ENCODE measurements around the gene AFF3.

Gene AFF3

GRCh38 chr2:99602476-99602875, 539.9 kb downstream of the AFF3 start:
- H3K4me3 ChIP-seq (ENCODE audit: low read depth, low read length, poor library complexity, severe bottlenecking), result no peak overlapping the region
- no peak for TF ChIP-seq EZH2 (IDR thresholded peaks at IDR 0.05; ENCODE audit: borderline replicate concordance, low read length)
- TF ChIP-seq CTCF (IDR thresholded peaks at IDR 0.05; ENCODE audit: low read length), result no peak
- H3K9ac ChIP-seq (ENCODE audit: low read length), result no peak overlapping the region
- no peaks in the 10 kb centered on the region for H4K20me1 ChIP-seq (ENCODE audit: insufficient read depth, low read length)
- H3F3A ChIP-seq (ENCODE audit: insufficient read depth, low read length), result no peaks in the 10 kb centered on the region
- H3K27me3 ChIP-seq (ENCODE audit: insufficient read depth, low read length), result no peaks in the 10 kb centered on the region
- no peaks in the 10 kb centered on the region for H3K9me3 ChIP-seq (ENCODE audit: low read length)
- H3K4me1 ChIP-seq (ENCODE audit: insufficient read depth, low read length, severe bottlenecking), result no peaks in the 10 kb centered on the region
- no peak overlapping the region for H3K4me2 ChIP-seq (ENCODE audit: low read length)
- H3K36me3 ChIP-seq (ENCODE audit: insufficient read depth, low read length), result peaks cover 40% of the 10 kb centered on the region; the same call in 1 of the 2 replicates
- H3K27ac ChIP-seq (ENCODE audit: low read depth, low read length, poor library complexity, severe bottlenecking), result no peak overlapping the region
- H3K9me2 ChIP-seq (ENCODE audit: low read depth, low read length), result no peaks in the 10 kb centered on the region
- no peak overlapping the region for H2AFZ ChIP-seq (ENCODE audit: low read length)
- no peaks in the 10 kb centered on the region for H3K79me2 ChIP-seq (ENCODE audit: insufficient read depth, low read length)

- H2AFZ ChIP-seq (ENCODE audit: low read length), result no peak overlapping the region
- no peak overlapping the region for H3K4me3 ChIP-seq (ENCODE audit: low read depth, low read length, poor library complexity, severe bottlenecking)
- H3K4me1 ChIP-seq (ENCODE audit: insufficient read depth, low read length, severe bottlenecking), result peaks cover 14% of the 10 kb centered on the region
- no peaks in the 10 kb centered on the region for H3F3A ChIP-seq (ENCODE audit: insufficient read depth, low read length)
- no peaks in the 10 kb centered on the region for H3K27me3 ChIP-seq (ENCODE audit: insufficient read depth, low read length)
- no peak overlapping the region for H3K9ac ChIP-seq (ENCODE audit: low read length)
- TF ChIP-seq CTCF (IDR thresholded peaks at IDR 0.05; ENCODE audit: low read length) (no peak), EZH2 (IDR thresholded peaks at IDR 0.05; ENCODE audit: borderline replicate concordance, low read length) (no peak)
- no peaks in the 10 kb centered on the region for H3K9me3 ChIP-seq (ENCODE audit: low read length)
- no peak overlapping the region for H3K4me2 ChIP-seq (ENCODE audit: low read length)
- H3K9me2 ChIP-seq (ENCODE audit: low read depth, low read length), result no peaks in the 10 kb centered on the region
- no peaks in the 10 kb centered on the region for H3K79me2 ChIP-seq (ENCODE audit: insufficient read depth, low read length)
- H4K20me1 ChIP-seq (ENCODE audit: insufficient read depth, low read length), result no peaks in the 10 kb centered on the region
- no peak overlapping the region for H3K27ac ChIP-seq (ENCODE audit: low read depth, low read length, poor library complexity, severe bottlenecking)
- peaks cover 53% of the 10 kb centered on the region; the same call in 1 of the 2 replicates for H3K36me3 ChIP-seq (ENCODE audit: insufficient read depth, low read length)
Measured at GRCh38 chr2:99600981-99601651, 541.3 kb downstream of the AFF3 start.

- H2AFZ ChIP-seq (ENCODE audit: low read length), result no peak overlapping the region
- no peak overlapping the region for H3K4me2 ChIP-seq (ENCODE audit: low read length)
- peaks cover 21% of the 10 kb centered on the region for H3K4me1 ChIP-seq (ENCODE audit: insufficient read depth, low read length, severe bottlenecking)
- no peaks in the 10 kb centered on the region for H3K79me2 ChIP-seq (ENCODE audit: insufficient read depth, low read length)
- no peaks in the 10 kb centered on the region for H3K27me3 ChIP-seq (ENCODE audit: insufficient read depth, low read length)
- H3K36me3 ChIP-seq (ENCODE audit: insufficient read depth, low read length), result peaks cover 68% of the 10 kb centered on the region
- no peak overlapping the region for H3K4me3 ChIP-seq (ENCODE audit: low read depth, low read length, poor library complexity, severe bottlenecking)
- no peaks in the 10 kb centered on the region for H3F3A ChIP-seq (ENCODE audit: insufficient read depth, low read length)
- H3K27ac ChIP-seq (ENCODE audit: low read depth, low read length, poor library complexity, severe bottlenecking), result peak overlapping the region; percentile 10
- no peaks in the 10 kb centered on the region for H3K9me3 ChIP-seq (ENCODE audit: low read length)
- H3K9ac ChIP-seq (ENCODE audit: low read length), result no peak overlapping the region
- no peaks in the 10 kb centered on the region for H4K20me1 ChIP-seq (ENCODE audit: insufficient read depth, low read length)
- no peaks in the 10 kb centered on the region for H3K9me2 ChIP-seq (ENCODE audit: low read depth, low read length)
- TF ChIP-seq EZH2 (IDR thresholded peaks at IDR 0.05; ENCODE audit: borderline replicate concordance, low read length) (no peak), CTCF (IDR thresholded peaks at IDR 0.05; ENCODE audit: low read length) (no peak)
Measured at GRCh38 chr2:99598441-99598840, 543.9 kb downstream of the AFF3 start.

Data from OCI-LY1 (cell line).